NCI-H510A (cell line): Measurements from ENCODE around the gene GRIN2B.

Experiments
- DNase-seq: peaks from one replicate; lab custom pipeline; 2025; lab: John Stamatoyannopoulos, UW

The GRIN2B gene

GRCh38 chr12:13957576-13957975, 23.8 kb downstream of the GRIN2B start:
- no peak for DNase-seq

DNA sequence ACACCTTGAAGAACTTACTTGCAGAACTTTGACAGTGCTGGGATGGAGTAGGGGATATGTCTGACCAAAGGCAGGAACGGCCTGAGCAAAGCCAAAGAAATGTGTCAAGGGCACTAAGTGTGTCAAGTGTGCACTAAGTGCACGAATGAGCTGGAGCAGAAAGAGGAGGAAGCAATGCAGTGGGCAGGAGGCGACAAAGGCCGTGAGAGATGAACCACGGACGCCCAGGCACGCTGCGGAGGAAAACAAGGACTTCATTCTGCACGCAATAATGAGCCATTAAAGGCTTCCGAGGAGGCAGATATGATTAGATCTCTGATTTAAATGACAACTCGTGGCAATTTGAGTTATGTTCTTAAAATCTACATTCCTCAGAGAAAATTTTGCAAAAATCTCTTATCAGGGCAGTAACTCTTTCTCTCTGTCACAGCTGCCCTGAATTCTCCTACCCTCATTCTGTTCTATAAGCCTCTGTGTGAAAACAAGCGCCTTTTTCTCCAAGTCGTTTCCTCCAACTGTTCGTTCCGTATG, 25.3 kb downstream of the GRIN2B start:
- DNase-seq = no peak

DNA sequence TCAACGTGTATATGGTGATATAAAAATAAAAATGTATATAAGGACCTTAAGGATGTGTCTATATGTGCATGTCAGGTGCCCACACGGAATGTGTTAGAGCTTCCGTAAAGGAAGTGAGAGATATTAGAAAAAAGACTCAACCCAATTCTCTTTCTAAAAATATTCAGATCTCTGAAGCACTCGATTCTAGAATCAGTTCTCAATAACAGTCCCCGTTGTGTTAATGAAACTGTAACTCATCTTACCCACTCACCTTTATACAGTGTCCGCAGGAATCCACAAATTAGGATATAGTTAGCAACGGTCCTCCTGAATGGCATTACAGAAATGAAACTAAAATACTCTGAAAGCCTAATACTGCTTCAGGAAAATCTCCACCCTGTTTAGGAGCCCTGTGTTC, 29.3 kb downstream of the GRIN2B start:
- no peak for DNase-seq

- no peak for DNase-seq
These were observed 30.9 kb downstream of the GRIN2B start for GRCh38 chr12:13950502-13950901.

- DNase-seq = no peak
These were observed 32.8 kb downstream of the GRIN2B start for GRCh38 chr12:13948621-13949020.

GRCh38 chr12:13947276-13947946, 34.0 kb downstream of the GRIN2B start:
- no peak for DNase-seq

- no peak for DNase-seq
These were observed 35.8 kb downstream of the GRIN2B start for GRCh38 chr12:13945641-13946040.

GRCh38 chr12:13945236-13945635, 36.2 kb downstream of the GRIN2B start:
- DNase-seq = no peak

- DNase-seq = no peak
These were observed 38.6 kb downstream of the GRIN2B start for GRCh38 chr12:13942826-13943225.

DNA sequence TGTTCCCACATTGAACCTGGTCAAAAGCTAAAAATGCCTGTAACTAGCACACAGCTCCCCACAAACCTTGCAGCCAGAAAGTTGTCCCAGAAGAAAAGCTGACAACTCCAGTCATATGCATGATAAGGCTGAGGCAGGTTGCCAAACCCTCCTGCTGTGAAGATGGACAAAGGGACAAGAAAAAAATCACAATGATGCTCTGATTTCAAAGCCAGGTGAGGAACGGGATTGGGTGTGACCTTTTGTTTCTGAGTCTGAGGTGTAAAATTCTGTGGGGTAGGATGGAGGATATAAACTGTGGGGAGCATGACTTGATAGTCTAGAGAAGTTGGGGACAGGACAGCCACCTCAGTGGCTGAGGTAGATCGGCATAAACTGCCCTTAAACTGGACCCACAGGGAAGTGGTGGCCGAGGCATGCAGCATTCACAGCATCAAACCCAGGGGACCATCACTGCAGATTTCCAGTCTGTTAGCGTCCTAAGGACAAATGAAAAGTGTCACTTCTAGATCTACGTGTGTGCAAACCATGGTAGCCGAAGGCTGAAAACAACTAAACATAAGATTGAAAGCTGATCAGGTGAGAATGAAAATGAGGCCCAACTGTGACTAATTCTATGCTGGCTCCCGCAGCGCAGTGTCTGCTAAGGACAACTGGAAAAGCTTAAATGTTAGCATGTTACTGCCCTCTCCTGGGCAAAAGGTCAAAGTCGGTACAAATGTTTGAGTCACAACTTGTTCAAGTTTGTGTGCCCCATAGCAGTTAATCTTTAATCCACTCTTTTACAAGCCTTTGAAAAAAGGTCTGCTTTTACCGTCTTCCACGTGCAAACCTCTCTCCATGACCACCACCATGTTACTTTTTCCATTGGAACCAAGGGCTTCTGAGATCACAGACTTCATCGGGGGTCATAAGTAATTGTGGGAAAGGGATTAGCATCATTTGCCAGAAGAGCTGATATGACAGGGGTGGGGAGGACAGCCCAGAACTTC, 39.8 kb downstream of the GRIN2B start:
- no peak for DNase-seq

GRCh38 chr12:13940335-13940865, 41.0 kb downstream of the GRIN2B start:
- no peak for DNase-seq

DNA sequence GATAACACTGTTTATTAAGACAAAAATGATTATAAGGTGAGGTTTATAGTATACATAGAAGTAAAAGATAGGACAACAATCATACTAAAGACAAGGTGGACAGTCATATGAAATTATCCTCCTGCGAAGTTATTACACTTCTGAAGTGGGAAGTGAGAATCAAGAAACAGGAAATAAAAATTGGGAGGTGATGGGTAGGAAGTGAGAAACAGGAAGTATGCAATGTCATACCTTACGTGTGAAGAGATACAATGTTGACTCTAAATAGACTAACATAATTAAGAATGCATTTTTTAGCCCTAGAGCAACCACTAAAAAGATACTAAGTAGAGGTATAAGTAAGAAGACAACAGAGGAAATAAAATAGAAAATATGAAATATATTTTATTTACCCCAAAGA, 43.7 kb downstream of the GRIN2B start:
- no peak for DNase-seq

DNA sequence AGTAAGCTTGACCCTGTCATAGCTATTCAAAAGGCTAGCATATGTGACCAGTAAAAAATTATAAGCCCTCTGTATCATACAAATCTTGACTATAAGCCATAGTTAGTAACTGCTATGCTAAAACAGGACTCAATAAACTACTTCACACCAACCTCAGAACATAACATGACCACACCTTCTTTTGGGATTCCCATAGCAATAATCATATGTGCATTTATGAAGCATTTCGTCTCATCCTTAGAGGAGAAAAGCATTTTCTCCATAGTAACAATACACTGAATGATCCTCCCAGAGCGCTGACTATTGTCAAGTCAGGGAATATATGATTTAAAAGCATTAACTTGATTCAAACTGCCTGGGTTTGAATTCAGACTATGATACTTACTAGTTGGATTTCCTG, 46.2 kb downstream of the GRIN2B start:
- no peak for DNase-seq
